Measurements from ENCODE around the gene ENTPD2.
A peak's percentile ranks its signal among the peaks of the same experiment; 100 is the strongest.
"Not testable (repeated sequence)": the region's sequence is repeated elsewhere in the genome, so short reads cannot be mapped to it uniquely, and the experiment has no call there.

ENTPD2 gene

DNA sequence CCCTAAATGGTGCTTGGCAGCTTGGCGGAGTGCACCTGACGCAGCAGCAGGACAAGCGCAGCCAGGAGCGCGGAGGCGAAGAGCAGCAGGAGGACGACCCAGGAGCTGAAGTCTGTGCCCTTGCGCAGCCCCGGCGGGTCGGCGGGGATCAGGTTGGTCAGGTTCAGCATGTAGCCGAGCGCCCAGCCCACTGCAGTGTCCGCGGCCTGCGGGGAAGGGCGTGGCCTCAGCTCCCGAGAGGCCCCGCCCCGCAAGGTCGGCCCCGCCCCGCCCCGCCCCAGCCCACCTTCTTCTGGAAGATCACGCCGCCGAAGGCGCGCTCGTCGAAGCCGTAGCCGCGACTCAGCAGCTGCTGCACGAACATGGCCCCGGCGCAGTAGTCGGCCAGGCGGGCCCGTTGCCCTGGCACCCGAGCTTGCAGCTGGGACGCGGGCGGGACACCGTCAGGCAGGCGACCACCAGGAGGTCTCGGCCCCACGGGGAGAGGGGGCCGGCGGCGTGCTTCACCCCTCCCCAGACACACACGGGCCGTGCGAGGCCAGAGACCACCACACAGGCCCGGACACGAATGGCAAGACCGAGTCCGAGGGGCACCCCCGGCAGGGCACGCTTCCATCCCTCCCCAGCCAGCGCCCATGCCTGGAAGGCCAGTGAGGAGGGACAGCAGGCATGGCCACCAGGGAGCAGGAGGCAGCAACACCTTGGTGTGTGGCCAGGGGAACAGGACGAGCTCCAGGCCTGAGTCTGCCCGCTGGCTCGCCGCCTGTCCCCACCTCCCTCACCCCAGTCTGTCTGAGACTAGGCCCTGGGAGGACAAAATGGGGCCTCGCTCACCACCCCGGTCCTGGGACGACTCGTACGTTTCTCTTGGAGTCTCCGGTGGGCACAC, 5.0 kb downstream of the ENTPD2 start:
- FAIRE-seq: no peak
- DNase-seq (ENCODE audit: low spot score): no peak

DNA sequence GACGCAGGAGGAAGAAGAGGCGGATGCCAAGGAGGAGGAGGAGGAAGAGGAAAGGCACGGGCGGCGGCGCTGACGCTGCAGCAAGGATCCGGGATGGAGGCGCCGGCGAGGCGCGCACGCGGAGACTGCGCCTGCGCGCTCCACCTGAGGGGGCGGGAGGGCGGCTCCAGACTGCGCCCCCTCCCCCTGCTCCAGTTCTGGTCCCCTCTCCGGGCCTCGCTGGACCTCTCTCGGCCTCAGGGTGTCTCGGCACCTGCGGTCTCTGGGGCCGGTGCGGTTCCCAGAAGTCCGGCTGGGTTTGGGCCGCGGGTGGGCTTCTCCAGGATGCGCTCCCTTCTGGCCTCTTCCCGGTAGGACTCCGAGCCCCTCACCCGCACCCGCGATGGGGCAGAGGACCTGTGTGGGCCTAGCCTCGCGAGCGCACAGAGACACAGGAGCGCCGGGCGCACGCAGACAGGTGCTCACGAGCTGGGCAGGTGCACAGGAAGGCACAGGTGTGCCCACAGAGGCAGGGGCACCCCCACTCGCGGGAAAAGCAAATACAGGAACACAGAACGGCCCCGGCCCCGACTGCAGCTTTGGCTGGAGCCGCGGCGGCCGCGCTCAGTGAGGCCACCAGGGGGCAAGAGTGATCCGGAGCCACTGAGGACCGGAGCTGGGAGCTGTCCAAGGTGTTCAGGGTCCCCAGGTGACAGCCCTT, 7.6 kb downstream of the ENTPD2 start, which contains the start of gene NPDC1:
TSS of gene NPDC1 (minus strand) at position 90 of the 700 bp plus-strand sequence. CDS start 188 bp downstream, outside the sequence.
- FAIRE-seq: no peak
- DNase-seq (ENCODE audit: low spot score): peak; percentile 62

DNA sequence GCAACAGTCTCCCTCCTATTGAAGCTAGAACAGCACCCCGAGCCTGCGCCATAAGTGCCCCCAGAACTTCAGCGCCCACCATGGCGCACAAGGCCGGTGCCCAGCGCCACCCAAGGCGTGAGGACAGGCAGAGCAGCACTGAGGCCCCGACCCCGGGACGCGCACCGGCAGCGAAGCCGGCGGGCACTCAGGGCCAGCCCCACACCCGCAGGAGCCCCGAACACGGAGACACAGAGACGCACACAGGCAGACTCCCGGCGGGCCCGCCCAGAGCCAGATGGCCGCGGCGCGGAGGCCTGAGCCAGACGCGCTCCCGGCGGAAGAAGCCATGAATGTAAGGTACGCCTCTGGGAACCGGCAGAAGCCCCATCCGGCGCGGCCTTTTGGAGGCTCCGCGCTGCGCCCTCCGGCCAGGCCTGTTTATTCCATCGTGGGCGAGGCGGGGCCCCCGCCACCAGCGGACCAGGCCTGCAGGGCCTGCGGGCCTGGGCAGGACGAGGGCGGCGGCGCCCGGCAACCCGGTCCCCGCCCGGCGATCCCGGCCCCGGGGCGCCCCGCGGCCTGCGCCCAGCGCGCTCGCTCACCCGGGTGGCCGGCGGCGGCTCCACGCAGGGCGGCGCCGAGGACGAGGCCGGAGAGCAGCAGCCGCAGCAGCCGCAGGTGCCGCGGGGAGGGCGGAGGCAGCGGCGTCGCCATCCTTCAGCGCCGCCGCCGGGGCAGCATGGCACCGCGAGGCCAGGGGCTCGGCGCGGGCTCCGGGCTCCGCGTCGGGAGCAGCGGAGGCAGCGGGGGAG, 8.4 kb downstream of the ENTPD2 start:
- no peak for FAIRE-seq
- no peak for DNase-seq (ENCODE audit: low spot score)

DNA sequence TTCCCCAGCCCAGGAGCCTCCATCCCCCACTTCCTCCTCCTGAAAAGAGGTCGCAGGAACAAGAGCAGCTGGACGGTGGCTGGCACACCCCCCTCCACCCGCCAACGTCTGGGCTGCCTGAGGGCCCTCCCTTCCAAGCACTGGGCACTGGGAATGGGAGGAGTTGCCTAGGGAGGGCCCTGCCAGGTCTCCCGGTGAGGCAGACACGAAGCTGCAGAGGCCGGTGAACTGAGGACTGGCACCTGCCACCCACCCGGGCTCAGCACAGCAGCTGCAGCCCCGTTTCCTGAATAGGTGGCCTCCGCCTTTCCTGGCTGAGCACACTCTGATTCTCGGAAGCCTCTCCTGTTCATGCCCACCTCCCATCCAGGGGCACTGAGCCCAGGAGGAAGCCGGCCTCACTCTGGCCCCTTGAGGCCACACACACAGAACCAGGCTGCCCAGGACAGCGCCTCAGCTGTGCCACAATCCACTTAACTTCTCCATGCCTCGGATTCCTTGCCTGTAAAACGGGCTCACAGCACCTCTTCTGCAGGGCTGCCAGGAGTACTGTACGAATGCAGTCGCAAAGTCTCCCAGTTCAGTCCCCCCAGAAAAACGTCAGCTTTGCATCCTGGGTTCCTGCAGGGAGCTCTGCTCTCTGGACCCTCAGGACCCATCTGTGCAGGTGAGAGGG, 9.2 kb downstream of the ENTPD2 start:
- FAIRE-seq (no peak), DNase-seq (ENCODE audit: low spot score) (peak; percentile 49)

DNA sequence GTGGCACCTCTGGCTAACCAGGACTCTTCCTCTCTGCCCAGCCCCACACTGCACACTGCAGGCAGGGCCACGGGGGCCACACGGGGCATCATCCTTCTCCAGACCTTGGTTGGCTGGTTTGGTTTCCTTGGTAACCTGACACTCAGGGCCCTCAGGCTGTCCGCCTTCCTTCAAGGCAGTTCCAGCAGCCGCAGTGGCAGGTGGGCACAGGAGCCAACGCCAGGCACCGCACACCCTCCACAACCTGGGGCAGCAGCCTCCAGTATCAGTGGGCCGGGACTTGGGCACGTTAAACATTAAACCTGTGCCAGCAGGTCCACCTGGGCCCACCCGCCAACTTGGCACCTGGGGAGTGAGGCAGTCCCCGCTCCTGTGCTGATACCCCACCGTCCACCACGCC, 9.8 kb downstream of the ENTPD2 start:
- DNase-seq (ENCODE audit: low spot score) (no peak), FAIRE-seq (no peak)

DNA sequence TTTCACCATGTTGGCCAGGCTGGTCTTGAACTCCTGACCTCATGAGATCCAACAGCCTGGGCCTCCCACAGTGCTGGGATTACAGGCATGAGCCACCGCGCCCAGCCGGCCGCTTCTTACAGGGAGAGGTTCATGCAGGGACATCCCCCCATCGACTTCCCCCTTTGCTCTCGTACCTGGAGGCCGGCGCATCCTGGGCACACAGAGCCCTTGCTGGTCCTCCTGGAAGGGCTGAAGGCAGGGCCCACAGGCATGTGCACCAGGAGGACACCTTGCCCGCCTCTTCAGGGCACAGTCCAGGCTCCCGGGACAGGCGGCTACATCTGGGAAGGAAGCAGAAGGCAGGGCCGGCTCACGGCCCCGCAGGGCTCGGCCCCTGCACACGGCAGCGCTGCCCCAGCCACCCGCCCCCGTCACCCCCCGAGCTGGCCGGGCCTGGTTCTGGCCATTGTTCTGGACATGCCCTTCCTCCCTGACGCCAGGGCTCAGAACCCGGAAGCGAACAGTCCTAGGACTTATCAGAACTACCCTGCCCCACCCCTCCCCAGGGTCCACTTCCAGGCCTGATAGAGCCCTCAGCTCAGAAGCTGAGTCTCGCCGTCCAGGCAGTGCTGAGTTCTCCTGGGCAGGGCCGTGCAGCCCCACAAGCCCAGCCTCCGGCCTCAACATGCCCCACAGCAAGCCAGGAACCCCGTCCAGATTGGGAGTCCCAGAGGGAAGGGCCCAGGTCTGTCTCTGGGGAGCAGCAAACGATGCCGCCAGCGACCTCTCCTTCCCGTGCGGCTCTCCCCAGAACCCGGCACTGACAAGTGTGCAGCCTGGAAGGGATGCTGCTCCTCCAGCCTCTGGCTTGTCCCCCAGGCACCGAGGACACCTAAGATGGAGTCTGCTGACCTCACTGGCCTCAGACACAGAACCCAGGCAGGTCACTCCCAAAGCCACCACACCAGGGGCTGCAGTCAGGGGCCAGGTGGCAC, 10.8 kb downstream of the ENTPD2 start:
- FAIRE-seq (no peak), DNase-seq (ENCODE audit: low spot score) (no peak)

DNA sequence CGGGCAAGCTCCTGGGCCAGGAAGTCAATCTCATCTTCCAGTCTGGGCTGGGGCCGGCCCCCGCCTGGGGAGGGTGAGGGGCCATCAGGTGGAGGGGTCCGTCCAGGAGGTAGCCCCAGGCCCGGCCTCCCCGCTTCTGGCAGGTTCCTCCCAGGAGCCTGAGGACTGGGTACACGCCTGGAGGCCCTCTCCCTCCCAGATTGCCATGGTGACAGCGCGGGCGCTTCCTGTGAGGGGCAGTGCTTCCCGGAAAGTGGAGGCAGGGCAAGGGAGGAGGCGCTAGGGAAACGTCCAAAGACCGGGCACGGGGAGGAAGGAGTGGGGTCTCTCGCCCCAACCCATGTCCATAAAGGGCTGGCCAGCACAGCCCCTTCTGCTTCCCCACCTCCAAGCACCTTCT, 12.7 kb downstream of the ENTPD2 start:
- DNase-seq (ENCODE audit: low spot score) (no peak), FAIRE-seq (no peak)

DNA sequence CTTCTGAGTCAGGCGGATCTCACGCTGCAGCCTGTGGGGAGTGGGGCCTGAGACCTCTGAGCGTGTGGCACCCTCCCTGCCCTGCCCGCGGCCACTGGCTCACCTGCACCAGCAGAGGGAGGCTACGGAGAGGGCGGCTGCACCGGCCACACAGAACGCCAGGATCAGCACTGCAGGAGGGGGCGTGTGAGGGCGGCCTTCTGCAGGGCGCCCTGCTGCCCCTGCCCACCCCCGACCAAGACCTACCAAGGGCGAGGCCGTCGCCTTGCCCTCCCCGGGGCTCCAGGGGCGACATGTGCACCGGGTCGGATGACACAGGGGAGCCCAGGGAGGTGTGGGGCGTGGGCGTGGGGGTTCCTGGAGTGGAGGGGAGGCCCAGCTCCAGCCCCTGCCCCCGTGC, 13.3 kb downstream of the ENTPD2 start:
- DNase-seq (ENCODE audit: low spot score) (no peak), FAIRE-seq (no peak)

DNA sequence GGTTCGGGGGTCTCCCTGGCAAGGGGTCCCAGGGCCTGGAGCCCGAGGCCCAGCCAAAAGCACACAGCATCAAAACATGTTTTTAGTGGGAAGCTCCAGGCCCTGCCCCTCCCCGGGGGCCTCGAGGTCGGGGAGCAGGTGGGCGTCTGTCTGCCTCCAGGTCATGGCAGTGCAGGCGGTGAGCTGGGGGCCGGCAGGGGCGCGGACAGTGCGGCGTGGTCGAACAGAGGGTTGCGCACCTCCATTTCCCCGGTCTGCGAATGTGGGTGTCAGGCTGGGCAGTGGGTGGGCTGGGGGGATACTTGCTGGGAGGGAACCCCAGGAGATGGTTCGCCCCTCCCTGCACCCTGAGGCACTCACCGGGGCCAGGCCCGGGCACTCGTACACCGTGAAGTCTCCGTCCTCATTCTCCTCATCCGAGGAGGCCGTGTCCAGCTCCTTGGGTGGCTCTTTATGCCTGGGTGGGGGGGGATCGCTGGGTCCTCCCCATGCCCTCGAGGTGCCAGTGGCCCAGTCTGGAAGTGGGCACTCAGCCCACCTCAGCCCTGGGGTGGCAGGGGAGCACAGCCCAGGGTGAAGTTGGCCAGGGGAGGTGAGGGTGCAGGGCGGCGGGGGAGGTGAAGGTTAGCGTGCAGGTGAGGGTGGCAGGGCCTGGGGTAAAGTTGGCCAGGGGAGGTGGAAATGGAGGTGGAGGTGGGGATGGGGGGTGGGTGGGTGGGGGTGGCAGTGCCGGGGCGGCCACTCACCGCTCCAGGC, 14.1 kb downstream of the ENTPD2 start:
- DNase-seq (ENCODE audit: low spot score): no peak
- FAIRE-seq: no peak

DNA sequence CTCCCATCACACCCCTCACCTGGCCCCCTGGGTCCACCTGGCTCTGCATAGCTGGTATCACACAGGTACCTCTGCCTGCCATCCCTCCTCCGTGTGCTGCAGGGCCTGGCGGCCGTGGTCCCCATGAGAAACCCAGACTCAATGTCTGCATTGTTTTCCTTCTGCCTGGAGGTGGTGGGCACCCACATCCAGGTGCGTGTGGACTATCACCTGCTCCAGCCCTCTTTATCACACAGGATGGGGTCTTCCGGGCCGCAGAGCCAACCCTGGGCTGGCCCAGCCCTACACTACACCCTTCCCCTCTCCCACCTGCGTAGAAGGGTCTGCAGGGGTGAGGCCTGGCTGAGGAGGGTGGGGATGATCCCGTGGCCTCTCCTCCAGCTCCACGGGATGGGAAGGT, 14.9 kb downstream of the ENTPD2 start:
- FAIRE-seq: no peak
- no peak for DNase-seq (ENCODE audit: low spot score)

DNA sequence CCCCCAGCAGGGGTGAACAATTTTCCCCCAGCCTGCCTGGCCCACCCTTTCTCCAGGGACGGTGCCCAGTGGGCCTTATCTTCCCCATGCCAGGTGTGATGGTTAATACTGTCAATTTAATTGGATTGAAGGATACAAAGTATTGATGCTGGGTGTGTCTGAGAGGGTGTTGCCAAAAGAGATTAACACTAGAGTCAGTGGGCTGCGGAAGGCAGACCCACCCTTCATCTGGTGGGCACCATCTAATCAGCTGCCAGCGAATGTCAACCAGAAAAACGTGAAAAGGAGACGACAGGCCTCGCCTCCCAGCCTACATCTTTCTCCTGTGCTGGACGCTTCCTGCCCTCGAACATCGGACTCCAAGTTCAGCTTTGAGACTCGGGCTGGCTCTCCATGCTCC, 16.4 kb downstream of the ENTPD2 start:
- DNase-seq (ENCODE audit: low spot score) (no peak), FAIRE-seq (no peak)

DNA sequence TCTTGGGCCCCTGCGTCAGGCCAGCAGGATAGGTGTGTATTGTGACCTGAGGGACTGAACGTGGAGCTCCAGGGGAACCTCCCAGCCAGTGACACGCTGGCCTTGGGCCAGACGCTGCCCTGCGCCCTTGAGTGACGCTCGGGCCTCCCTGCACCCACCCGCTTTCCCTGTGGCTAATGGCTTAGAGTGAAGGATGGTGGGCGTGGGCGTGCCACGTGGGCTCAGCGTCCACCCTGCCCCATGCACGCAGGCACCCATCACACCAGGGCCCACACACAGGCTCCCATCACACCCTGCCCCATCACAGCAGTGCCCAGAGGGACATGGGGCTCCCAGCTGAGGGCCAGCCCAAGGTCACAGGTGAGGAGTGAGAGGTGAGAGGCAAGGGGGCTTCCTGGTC, 16.8 kb downstream of the ENTPD2 start:
- no peak for FAIRE-seq
- DNase-seq (ENCODE audit: low spot score): no peak

DNA sequence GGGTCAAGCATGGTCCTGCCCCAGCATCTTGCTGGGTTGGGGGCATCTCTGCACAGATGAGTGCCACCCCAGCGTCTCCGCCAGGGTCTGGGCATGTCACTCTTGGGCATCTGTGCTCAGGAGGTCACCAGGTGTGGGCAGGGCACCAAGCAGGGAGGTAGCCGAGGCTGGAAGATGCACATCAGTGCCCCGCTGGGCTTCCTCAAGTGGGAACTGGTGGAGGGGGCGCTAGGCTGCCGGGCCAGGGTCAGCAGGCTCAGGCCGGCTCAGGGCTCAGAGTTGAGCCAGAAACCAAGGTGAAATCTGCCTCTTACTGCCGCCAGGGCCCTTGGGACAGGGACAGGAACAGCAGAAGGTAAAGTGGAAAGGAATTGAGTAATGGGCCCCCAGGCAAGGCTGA, 17.9 kb downstream of the ENTPD2 start:
- no peak for DNase-seq (ENCODE audit: low spot score)
- no peak for FAIRE-seq

DNA sequence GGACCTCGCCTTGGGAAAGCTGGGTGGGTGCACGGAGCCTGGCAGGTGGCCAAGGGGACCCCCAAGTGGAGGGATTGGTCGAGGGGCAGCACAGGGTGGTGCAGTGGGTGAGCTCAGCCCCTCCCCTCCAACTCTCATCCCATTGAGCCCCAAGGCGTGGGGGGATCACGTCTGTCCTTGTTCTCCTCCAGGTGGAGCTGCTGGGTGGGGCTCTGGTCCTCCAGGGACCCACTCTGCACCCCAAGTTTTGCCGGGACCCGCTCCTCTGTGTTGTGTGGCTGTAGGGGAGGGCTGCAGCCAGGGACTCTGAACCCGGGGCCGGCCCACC, 18.4 kb downstream of the ENTPD2 start:
- no peak for FAIRE-seq
- no peak for DNase-seq (ENCODE audit: low spot score)

DNA sequence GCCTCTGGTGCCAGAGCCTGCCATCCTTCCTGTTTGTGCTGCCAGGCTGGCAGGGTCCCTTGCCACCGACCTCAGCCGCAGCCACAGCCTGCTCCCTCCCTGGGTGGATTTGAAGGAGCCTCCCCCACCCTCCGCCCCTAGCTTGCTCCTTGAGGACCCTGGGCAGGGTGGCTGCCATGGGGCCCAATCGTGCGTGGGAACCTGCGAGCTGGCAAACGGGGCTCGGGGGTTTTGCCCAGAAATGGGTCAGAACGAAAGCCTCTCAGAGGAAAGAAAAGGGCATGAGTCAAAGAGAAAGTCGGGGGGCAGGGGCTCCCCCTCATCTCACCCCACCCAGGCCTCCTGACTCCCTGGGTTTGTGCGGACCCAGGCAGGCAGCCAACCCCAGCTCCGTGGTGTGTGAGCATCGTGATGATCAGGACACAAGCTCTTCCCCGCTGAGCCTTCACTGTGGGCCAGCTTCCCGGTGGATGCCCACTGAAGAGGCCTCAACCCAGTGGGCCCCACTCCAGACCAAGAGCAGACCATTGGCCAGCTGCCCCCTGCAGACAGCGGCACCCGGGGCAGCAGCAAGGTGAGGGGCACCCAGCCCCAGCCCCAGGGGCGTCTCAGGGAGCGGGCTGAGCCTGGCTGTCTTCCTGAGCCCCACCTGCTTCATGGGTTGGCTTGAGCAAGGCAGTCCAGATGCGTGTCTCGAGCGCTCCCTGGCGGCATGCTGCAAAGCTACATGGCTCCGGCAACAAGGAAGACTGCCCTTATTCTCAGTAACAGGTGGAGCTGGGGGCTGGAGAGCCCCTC, 19.0 kb downstream of the ENTPD2 start:
- DNase-seq (ENCODE audit: low spot score) (peak; percentile 74), FAIRE-seq (no peak)

DNA sequence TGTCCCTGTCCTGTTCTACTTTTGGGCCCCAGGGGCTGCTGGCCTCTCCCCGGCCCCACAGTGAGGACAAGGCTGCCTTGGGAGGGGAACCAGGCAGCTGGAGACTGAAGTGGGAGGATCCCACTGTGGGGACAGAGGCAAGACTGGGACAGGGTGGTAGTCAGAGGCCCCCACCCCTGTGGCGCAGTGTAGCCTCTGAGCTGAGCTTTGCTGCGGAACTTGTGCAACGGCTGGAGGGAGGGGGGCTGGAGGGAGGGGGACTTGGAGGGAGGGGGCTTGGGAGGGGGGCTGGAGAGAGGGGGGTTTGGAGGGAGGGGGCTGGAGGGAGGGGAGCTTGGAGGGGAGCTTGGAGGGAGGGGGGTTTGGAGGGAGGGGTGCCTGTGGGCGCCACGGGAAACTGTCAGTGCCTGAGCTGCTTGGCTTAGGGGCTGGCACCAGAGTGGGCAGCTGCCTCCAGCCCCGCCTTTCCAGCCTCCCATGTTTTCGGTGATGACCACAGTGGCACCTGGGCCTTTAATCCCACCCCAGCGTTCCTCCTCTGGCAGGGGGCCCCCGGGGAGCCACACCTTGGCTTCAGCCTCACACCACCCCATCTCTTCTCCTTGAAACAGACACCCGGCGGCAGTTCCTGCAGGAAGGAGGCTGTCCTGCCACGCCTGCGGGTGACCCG, 19.7 kb downstream of the ENTPD2 start:
- FAIRE-seq: no peak
- no peak for DNase-seq (ENCODE audit: low spot score)

DNA sequence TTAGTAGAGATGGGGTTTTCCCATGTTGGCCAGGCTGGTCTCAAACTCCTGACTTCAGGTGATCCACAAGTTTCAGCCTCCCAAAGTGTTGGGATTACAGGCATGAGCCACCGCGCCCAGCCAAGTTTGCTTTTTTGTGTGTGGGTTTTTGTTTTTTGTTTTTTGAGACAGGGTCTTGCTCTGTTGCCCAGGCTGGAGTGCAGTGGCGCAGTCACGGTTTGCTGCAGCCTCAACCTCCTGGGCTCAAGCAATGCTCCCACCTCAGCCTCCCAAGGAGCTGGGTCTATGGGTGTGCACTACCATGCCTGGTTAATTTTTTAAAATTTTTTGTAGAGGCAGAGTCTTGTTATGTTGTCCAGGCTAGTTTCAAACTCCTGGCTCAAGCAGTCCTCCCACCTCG, 20.4 kb downstream of the ENTPD2 start:
- not testable (repeated sequence) for DNase-seq (ENCODE audit: low spot score); FAIRE-seq

DNA sequence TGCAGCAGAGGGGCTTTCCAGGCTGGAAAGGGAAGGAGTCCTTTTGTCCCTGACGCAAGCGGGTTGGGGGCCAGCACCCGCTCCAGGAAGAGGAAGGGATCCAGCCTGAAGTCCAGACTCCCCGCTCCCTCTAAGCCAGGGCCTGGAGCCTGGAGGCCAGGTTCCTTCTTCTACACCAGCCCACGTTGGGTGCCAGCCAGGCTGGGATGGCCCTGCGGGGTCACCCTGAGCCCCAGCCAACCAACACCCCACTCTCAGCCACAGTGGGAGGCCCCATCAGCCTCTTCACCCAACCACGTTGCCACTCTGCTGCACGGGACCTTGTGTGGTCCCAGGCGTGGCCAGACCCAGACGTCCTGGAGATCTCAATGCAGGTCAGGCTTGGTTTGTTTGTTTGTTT, 21.0 kb downstream of the ENTPD2 start:
- FAIRE-seq (no peak), DNase-seq (ENCODE audit: low spot score) (no peak)
